Neural cell (in vitro differentiated cells): ENCODE results near the gene MSANTD3. TPM values are rescaled to one million over a fixed set of nuclear protein-coding genes. Genes with fewer than 3 reads are reported as not detected.

Source experiments
- H2AFZ ChIP-seq: fragments of 200-600, 300-800 bp; sonication (generic), shearing (Covaris generic); 2 replicates; pipeline ENCODE4 v1.6.0; 2014; ENCODE audit warnings: low read depth, mild to moderate bottlenecking, antibody characterized with exemption, low read length, moderate library complexity
- H3F3A ChIP-seq: fragments of 200-600 bp; shearing (Covaris generic); 2 replicates; pipeline ENCODE4 v1.6.1; 2016; ENCODE audit warnings: mild to moderate bottlenecking, moderate library complexity, mixed read lengths, antibody characterized with exemption, low read length; ENCODE audit not compliant: insufficient read depth, poor library complexity, severe bottlenecking
- H3K27ac ChIP-seq: fragments of 200-600, 300-800 bp; sonication (generic), shearing (Covaris generic); 2 replicates; pipeline ENCODE4 v1.5.1; 2014; ENCODE audit warnings: mild to moderate bottlenecking, low read length, moderate library complexity
- H3K27me3 ChIP-seq: fragments of 300-800, 200-600 bp; sonication (generic), shearing (Covaris generic); 2 replicates; pipeline ENCODE4 v1.6.0; 2014; ENCODE audit warnings: mild to moderate bottlenecking, low read depth, low read length, moderate library complexity; ENCODE audit not compliant: insufficient read depth
- H3K36me3 ChIP-seq: fragments of 300-800, 200-600 bp; sonication (generic), shearing (Covaris generic); 2 replicates; pipeline ENCODE4 v1.5.1; 2014; ENCODE audit warnings: mild to moderate bottlenecking, antibody characterized with exemption, low read length, moderate library complexity; ENCODE audit not compliant: insufficient read depth
- H3K4me2 ChIP-seq: fragments of 300-800, 200-600 bp; sonication (generic), shearing (Covaris generic); 2 replicates; pipeline ENCODE4 v1.6.0; 2014; ENCODE audit warnings: mild to moderate bottlenecking, low read length
- H3K4me3 ChIP-seq: fragments of 300-800, 200-600 bp; sonication (generic), shearing (Covaris generic); 2 replicates; pipeline ENCODE4 v1.5.1; 2014; ENCODE audit warnings: mild to moderate bottlenecking, low read length, moderate library complexity
- H3K79me2 ChIP-seq: fragments of 200-600 bp; shearing (Covaris generic); replicated peaks from 2 replicates; pipeline ENCODE4 v1.6.0; 2014; ENCODE audit warnings: mild to moderate bottlenecking, low read length, moderate library complexity; ENCODE audit not compliant: insufficient read depth
- H3K9ac ChIP-seq: fragments of 300-800, 200-600 bp; sonication (generic), shearing (Covaris generic); 2 replicates; pipeline ENCODE4 v1.6.1; 2016; ENCODE audit warnings: mild to moderate bottlenecking, low read length, mixed read lengths
- H3K9me2 ChIP-seq: fragments of 200-600 bp; shearing (Covaris generic); 2 replicates; pipeline ENCODE4 v1.6.1; 2016; ENCODE audit warnings: mild to moderate bottlenecking, low read length, mixed read lengths; ENCODE audit not compliant: insufficient read depth
- H3K9me3 ChIP-seq: fragments of 200-600, 300-800 bp; sonication (generic), shearing (Covaris generic); 2 replicates; pipeline ENCODE4 v1.6.1; 2016; ENCODE audit warnings: mild to moderate bottlenecking, mixed run types, low read length, moderate library complexity, mixed read lengths
- H4K20me1 ChIP-seq: fragments of 200-600 bp; shearing (Covaris generic); 2 replicates; pipeline ENCODE4 v1.6.1; 2016; ENCODE audit warnings: mild to moderate bottlenecking, mixed run types; ENCODE audit not compliant: insufficient read depth
- CTCF ChIP-seq: fragments of 450-650 bp; IDR thresholded peaks from 2 replicates; pipeline ENCODE4 v1.5.1; 2014; ENCODE audit warnings: antibody characterized with exemption, mild to moderate bottlenecking, moderate library complexity; ENCODE audit not compliant: poor library complexity, severe bottlenecking
- EP300 ChIP-seq: fragments of 450-650 bp; conservative IDR thresholded peaks from 2 replicates; pipeline ENCODE4 v1.6.1; 2014; ENCODE audit warnings: antibody characterized with exemption, mild to moderate bottlenecking, moderate library complexity; ENCODE audit not compliant: poor library complexity, severe bottlenecking
- EZH2 ChIP-seq: fragments of 200-600, 300-800 bp; shearing (Covaris generic), sonication (generic); IDR thresholded peaks from 2 replicates; pipeline ENCODE4 v1.6.1; 2014; ENCODE audit warnings: antibody characterized with exemption, low read length, borderline replicate concordance, mild to moderate bottlenecking; ENCODE audit not compliant: insufficient read depth, poor library complexity, severe bottlenecking
- MXI1 ChIP-seq: fragments of 450-650 bp; conservative IDR thresholded peaks from 2 replicates; pipeline ENCODE4 v1.6.1; 2014; ENCODE audit warnings: antibody characterized with exemption, mild to moderate bottlenecking; ENCODE audit not compliant: poor library complexity, severe bottlenecking
- POLR2AphosphoS5 ChIP-seq: IDR thresholded peaks from 2 replicates; pipeline ENCODE4 v1.6.1; 2012
- RAD21 ChIP-seq: fragments of 450-650 bp; conservative IDR thresholded peaks from 2 replicates; pipeline ENCODE4 v1.6.1; 2014; ENCODE audit warnings: antibody characterized with exemption, mild to moderate bottlenecking, moderate library complexity
- REST ChIP-seq: IDR thresholded peaks from 2 replicates; pipeline ENCODE4 v1.6.1; 2012; ENCODE audit warnings: borderline replicate concordance
- SMC3 ChIP-seq: fragments of 450-650 bp; conservative IDR thresholded peaks from 2 replicates; pipeline ENCODE4 v1.6.1; 2014; ENCODE audit warnings: antibody characterized with exemption, mild to moderate bottlenecking, moderate library complexity; ENCODE audit not compliant: poor library complexity
- TAF1 ChIP-seq: IDR thresholded peaks from 2 replicates; pipeline ENCODE4 v1.6.1; 2012; ENCODE audit warnings: low read depth
- polyA plus RNA-seq: library from polyadenylated mRNA; depleted of rRNA; stranded (reverse); fragments of >200 nt; gene quantifications from 2 replicates; pipeline ENCODE4 v1.2.3, GENCODE V29; 2014

The MSANTD3 gene
- polyA plus RNA-seq, 1 donor from 2014 or later: 82.6 TPM

- Histone ChIP-seq H3K9me2 (no peaks in the 10 kb centered on the region), H2AFZ (no peak overlapping the region), H3K4me2 (no peak overlapping the region), H3K9ac (no peak overlapping the region), H3K4me3 (no peak overlapping the region), H3K79me2 (peaks cover 77% of the 10 kb centered on the region), H3K27ac (no peak overlapping the region), H3F3A (no peaks in the 10 kb centered on the region), H3K27me3 (no peaks in the 10 kb centered on the region), H3K36me3 (no peaks in the 10 kb centered on the region), H3K9me3 (no peaks in the 10 kb centered on the region), H4K20me1 (no peaks in the 10 kb centered on the region)
- TF ChIP-seq SMC3: no peak
- TF ChIP-seq POLR2AphosphoS5: no peak
- no peak for TF ChIP-seq EP300
- no peak for TF ChIP-seq MXI1
- TF ChIP-seq CTCF: no peak
- no peak for TF ChIP-seq RAD21
Measured at GRCh38 chr9:100498592-100498991, 71.6 kb downstream of the MSANTD3 start.

- no peak for TF ChIP-seq CTCF
- TF ChIP-seq EP300: no peak
- no peak for TF ChIP-seq REST
- no peak for TF ChIP-seq SMC3
- TF ChIP-seq EZH2: no peak
- no peak for TF ChIP-seq POLR2AphosphoS5
- no peak for TF ChIP-seq MXI1
- no peak for TF ChIP-seq RAD21
- no peak for TF ChIP-seq TAF1
- Histone ChIP-seq H3F3A (no peaks in the 10 kb centered on the region), H2AFZ (no peak overlapping the region), H3K9me3 (no peaks in the 10 kb centered on the region), H3K27me3 (no peaks in the 10 kb centered on the region), H3K79me2 (peaks cover 68% of the 10 kb centered on the region), H3K36me3 (peaks cover 7% of the 10 kb centered on the region), H3K9ac (no peak overlapping the region), H4K20me1 (no peaks in the 10 kb centered on the region), H3K27ac (no peak overlapping the region), H3K9me2 (no peaks in the 10 kb centered on the region), H3K4me2 (no peak overlapping the region), H3K4me3 (no peak overlapping the region)
Measured at GRCh38 chr9:100499460-100499859, 72.5 kb downstream of the MSANTD3 start.
